Measurements from ENCODE around the gene LTBR. TPM values are rescaled to one million over a fixed set of nuclear protein-coding genes. Genes with fewer than 3 reads are reported as not detected.

Gene LTBR
- total RNA-seq, 1 donor from 2014 or later, result 2.8 TPM

DNA sequence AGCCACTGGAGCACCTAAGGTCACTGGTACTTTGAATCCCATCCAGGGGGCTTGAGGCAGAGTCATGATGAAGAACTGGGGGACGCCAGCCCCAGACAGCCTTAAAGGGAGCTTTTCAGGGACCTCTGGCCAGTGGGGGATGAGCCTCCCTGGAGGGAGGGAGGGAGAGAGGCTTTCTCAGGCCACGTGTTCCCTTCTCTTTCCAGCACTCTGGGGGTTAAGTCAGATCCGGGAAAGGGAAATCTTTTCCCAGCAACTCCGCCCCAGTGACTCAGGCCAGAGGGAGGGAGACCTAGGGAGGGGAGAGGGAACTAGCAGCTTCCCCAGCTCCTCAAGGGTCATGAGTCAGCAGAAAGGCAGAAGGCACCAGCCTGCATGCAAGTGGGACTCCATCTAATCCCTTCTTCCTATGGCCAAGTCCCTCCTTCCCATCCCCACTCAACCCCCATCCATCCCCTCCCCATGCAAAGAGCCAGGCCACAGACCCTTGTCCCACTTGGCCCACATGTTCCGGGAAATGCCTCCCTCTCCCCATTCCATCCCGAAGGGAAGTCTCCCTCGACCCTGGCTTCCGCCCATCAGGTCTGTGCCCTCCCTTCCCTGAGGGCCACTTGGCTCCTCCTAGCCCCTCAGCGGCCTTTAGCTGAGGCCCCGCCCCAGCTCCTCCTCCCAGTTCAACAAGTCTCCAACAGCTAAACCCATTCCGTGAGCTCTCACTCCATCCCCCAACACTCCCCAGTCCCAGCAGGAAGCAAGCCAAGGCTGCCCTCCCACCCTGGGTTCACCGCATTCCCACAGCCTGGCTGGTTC, 47.7 kb upstream of the LTBR start:
- Mint-ChIP-seq H3K4me3 (ENCODE audit: unreplicated experiment) (no peak overlapping the region), H3K9me3 (ENCODE audit: unreplicated experiment) (no peaks in the 10 kb centered on the region), H3K4me1 (ENCODE audit: low read depth, unreplicated experiment) (peaks cover 36% of the 10 kb centered on the region), H3K27ac (ENCODE audit: unreplicated experiment) (no peak overlapping the region), H3K27me3 (ENCODE audit: low read depth, unreplicated experiment) (no peaks in the 10 kb centered on the region), H3K36me3 (ENCODE audit: low read depth, unreplicated experiment) (peaks cover 5% of the 10 kb centered on the region)
- Histone ChIP-seq H2AFZ (ENCODE audit: low read depth, low read length) (no peak overlapping the region), H3K4me2 (ENCODE audit: low read length) (peak overlapping the region; percentile 95), H4K20me1 (ENCODE audit: insufficient read depth, low read length) (peaks cover 66% of the 10 kb centered on the region), H3K79me2 (ENCODE audit: insufficient read depth, low read length) (peaks cover 77% of the 10 kb centered on the region), H3K27ac (ENCODE audit: low read depth, low read length) (peak overlapping the region; percentile 98), H3K9me3 (ENCODE audit: insufficient read depth, low read depth, low read length) (no peaks in the 10 kb centered on the region), H3K9ac (ENCODE audit: low read length) (peak overlapping the region; percentile 91), H3K4me1 (ENCODE audit: insufficient read depth, low read length) (peaks cover 81% of the 10 kb centered on the region), H3K4me3 (ENCODE audit: insufficient read depth, low read depth, low read length) (peak overlapping the region; percentile 45), H3K36me3 (ENCODE audit: insufficient read depth, low read length) (peaks cover 25% of the 10 kb centered on the region), H3K27me3 (ENCODE audit: insufficient read depth, low read length) (no peaks in the 10 kb centered on the region)
- TF ChIP-seq, protein P1, sequence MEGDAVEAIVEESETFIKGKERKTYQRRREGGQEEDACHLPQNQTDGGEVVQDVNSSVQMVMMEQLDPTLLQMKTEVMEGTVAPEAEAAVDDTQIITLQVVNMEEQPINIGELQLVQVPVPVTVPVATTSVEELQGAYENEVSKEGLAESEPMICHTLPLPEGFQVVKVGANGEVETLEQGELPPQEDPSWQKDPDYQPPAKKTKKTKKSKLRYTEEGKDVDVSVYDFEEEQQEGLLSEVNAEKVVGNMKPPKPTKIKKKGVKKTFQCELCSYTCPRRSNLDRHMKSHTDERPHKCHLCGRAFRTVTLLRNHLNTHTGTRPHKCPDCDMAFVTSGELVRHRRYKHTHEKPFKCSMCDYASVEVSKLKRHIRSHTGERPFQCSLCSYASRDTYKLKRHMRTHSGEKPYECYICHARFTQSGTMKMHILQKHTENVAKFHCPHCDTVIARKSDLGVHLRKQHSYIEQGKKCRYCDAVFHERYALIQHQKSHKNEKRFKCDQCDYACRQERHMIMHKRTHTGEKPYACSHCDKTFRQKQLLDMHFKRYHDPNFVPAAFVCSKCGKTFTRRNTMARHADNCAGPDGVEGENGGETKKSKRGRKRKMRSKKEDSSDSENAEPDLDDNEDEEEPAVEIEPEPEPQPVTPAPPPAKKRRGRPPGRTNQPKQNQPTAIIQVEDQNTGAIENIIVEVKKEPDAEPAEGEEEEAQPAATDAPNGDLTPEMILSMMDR (IDR thresholded peaks at IDR 0.05; ENCODE audit: insufficient read depth, low read depth, low read length), result no peak
- no peak for TF ChIP-seq EZH2 (IDR thresholded peaks at IDR 0.05; ENCODE audit: insufficient read depth, low read length)
- DNase-seq (ENCODE audit: low read depth) (peak; percentile 100), FAIRE-seq (peak; percentile 93)

DNA sequence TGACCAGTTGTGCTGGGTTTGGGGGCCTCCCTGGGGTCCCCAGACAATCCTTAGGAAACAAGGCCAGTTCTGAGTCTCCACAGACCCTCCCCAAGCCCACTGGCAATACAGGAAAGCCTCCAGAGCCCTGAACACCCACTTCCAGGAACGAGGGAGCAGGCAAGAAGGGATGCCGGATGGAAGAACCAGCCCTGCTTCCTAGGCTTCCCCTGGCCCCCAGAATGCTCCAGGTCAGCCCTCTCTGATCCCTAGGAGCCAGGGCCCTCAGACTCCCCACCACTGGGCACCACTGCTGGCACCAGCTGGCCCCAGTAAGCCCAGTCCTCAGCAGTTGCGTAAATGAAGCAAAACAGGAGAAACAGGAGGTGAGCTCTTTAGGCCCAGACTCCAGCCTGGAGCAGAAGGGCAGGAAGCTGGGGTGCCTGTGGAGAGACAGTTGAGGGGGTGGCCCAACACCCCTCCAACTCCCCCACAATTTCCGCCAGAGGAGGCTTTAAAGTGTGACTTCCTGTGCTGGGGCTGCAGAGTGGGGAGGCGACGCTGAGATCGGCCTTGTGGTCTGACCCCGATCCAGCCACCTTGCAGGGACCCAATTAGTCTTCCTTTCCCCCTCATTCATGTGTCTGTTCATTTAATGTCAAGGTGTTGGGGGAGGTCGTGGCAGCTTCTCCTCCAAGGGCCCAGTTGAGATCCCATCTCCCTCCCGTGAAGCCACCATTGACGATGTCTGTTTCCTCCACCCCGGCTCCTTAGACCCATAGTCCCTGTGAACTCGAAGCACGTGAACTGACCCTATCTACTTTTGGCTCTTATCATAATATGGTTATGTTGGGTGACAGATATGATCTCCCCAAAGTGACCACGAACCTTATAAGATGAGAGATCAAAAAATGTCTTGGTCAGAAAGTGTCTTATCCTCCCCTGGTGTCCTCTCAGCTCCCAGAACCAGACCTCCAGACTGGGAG, 46.8 kb upstream of the LTBR start:
- H3K36me3 ChIP-seq (ENCODE audit: insufficient read depth, low read length), result peaks cover 20% of the 10 kb centered on the region
- H3K4me1 ChIP-seq (ENCODE audit: insufficient read depth, low read length), result peaks cover 81% of the 10 kb centered on the region
- Mint-ChIP-seq H3K4me1 (ENCODE audit: low read depth, unreplicated experiment) (peaks cover 40% of the 10 kb centered on the region), H3K27me3 (ENCODE audit: low read depth, unreplicated experiment) (no peaks in the 10 kb centered on the region), H3K36me3 (ENCODE audit: low read depth, unreplicated experiment) (peaks cover 3% of the 10 kb centered on the region), H3K4me3 (ENCODE audit: unreplicated experiment) (no peak overlapping the region), H3K27ac (ENCODE audit: unreplicated experiment) (no peak overlapping the region), H3K9me3 (ENCODE audit: unreplicated experiment) (no peaks in the 10 kb centered on the region)
- peaks cover 61% of the 10 kb centered on the region for H4K20me1 ChIP-seq (ENCODE audit: insufficient read depth, low read length)
- H3K27me3 ChIP-seq (ENCODE audit: insufficient read depth, low read length), result no peaks in the 10 kb centered on the region
- no peak overlapping the region for H2AFZ ChIP-seq (ENCODE audit: low read depth, low read length)
- H3K9me3 ChIP-seq (ENCODE audit: insufficient read depth, low read depth, low read length), result no peaks in the 10 kb centered on the region
- TF ChIP-seq, protein P1 (IDR thresholded peaks at IDR 0.05; ENCODE audit: insufficient read depth, low read depth, low read length), result no peak
- TF ChIP-seq EZH2 (IDR thresholded peaks at IDR 0.05; ENCODE audit: insufficient read depth, low read length), result no peak
- no peak for DNase-seq (ENCODE audit: low read depth)
- H3K9ac ChIP-seq (ENCODE audit: low read length), result peak overlapping the region; percentile 91
- H3K27ac ChIP-seq (ENCODE audit: low read depth, low read length), result peak overlapping the region; percentile 98
- no peak for FAIRE-seq
- peaks cover 80% of the 10 kb centered on the region for H3K79me2 ChIP-seq (ENCODE audit: insufficient read depth, low read length)
- peak overlapping the region; percentile 95 for H3K4me2 ChIP-seq (ENCODE audit: low read length)
- H3K4me3 ChIP-seq (ENCODE audit: insufficient read depth, low read depth, low read length), result peak overlapping the region; percentile 20
